ENCODE measurements around the gene POC1B.
"Not testable (repeated sequence)": the region's sequence is repeated elsewhere in the genome, so short reads cannot be mapped to it uniquely, and the experiment has no call there.

The POC1B gene

GRCh38 chr12:89461649-89462612 lies 63.9 kb downstream of the POC1B start:
- DNase-seq (ENCODE audit: low read depth): peak; percentile 56

GRCh38 chr12:89461190-89461589 lies 64.7 kb downstream of the POC1B start:
- no peak for DNase-seq (ENCODE audit: low read depth)

DNA sequence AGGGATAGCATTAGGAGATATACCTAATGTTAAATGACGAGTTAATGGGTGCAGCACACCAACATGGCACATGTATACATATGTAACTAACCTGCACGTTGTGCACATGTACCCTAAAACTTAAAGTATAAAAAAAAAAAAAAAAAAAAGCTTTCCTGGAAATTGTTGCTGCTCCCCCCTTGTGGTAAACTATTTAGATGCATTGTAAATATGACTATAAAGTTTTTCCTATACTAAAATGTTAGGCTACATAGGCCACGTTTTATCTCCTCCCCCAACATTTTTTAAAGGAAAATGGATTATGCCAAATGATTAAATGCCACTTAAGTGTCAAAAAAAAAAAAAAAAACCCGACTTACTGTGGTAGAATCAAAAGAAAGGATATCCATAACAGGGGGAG lies 66.6 kb downstream of the POC1B start:
- not testable (repeated sequence) for DNase-seq (ENCODE audit: low read depth)

GRCh38 chr12:89456565-89456964 lies 69.3 kb downstream of the POC1B start:
- DNase-seq (ENCODE audit: low read depth): no peak

- DNase-seq (ENCODE audit: low read depth): no peak
These were observed 71.6 kb downstream of the POC1B start for GRCh38 chr12:89454080-89454848.

- DNase-seq (ENCODE audit: low read depth): no peak
These were observed 72.5 kb downstream of the POC1B start for GRCh38 chr12:89453121-89453978.

DNA sequence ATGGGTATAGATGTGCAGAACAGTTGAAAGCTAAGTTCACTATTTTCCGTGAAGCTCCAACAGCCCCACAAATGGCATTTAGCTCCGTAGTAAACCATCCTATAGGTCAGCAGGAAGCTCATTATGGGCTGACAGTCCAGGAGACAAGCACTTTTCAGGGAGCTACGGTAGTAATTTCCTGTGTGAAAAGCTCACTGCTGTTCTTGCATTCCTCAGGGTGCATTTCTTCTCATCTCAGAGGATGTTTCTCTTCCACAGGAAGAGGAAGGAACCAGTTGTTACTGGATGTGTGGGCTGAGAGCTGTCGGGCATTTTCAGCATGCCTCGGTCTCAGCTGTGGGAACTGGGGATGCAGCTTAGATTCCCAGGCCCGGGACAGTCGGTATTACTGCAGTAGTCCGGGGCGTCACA lies 74.0 kb downstream of the POC1B start:
- no peak for DNase-seq (ENCODE audit: low read depth)

GRCh38 chr12:89450907-89451306 lies 74.9 kb downstream of the POC1B start:
- DNase-seq (ENCODE audit: low read depth): no peak

GRCh38 chr12:89448951-89449371 lies 76.9 kb downstream of the POC1B start:
- DNase-seq (ENCODE audit: low read depth): no peak

DNA sequence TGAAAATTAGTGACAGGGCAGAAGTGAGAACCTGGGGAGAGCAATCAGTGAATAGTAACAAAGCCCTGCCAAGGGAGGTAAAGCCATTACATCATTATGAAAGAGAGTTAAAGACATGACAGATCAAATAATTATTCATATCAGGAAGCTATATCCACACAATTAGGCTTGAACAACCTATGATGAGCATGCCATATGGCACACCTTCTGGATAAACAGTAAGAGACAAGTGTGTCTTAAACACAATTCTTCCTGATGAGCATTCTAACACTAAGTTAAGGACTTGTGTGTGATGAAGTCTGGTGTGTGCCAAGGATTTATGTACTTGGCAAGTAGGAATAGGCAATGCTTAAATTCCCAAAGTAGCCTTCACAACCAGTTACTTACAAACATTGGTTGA lies 77.3 kb downstream of the POC1B start:
- no peak for DNase-seq (ENCODE audit: low read depth)

DNA sequence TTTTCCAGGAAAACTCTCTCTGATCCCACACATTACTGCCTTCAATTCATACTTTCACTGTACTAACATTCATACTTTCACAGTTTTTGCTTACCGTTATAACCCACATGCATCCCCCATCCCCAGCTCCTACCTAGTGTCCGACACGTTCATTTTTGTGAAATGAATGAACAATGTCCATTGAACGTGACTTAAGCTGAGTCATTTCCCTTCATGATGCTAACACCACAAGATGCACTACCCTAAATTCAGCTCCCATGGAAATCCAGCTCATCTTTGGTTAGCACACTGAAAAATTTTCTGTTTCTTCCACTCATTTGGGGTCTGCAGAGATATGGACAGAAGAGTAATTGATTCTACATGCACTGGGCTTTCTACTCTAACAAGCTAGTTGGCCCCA lies 85.9 kb downstream of the POC1B start:
- peak; percentile 54 for DNase-seq (ENCODE audit: low read depth)

- DNase-seq (ENCODE audit: low read depth): no peak
These were observed 88.6 kb downstream of the POC1B start for GRCh38 chr12:89437231-89437630.

GRCh38 chr12:89436062-89436461 lies 89.8 kb downstream of the POC1B start:
- DNase-seq (ENCODE audit: low read depth): no peak

GRCh38 chr12:89433634-89434033 lies 92.2 kb downstream of the POC1B start:
- no peak for DNase-seq (ENCODE audit: low read depth)

GRCh38 chr12:89432396-89432795 lies 93.5 kb downstream of the POC1B start:
- DNase-seq (ENCODE audit: low read depth): no peak

- no peak for DNase-seq (ENCODE audit: low read depth)
These were observed 96.3 kb downstream of the POC1B start for GRCh38 chr12:89429528-89429927.

GRCh38 chr12:89427508-89428156 lies 98.2 kb downstream of the POC1B start:
- DNase-seq (ENCODE audit: low read depth): no peak

DNA sequence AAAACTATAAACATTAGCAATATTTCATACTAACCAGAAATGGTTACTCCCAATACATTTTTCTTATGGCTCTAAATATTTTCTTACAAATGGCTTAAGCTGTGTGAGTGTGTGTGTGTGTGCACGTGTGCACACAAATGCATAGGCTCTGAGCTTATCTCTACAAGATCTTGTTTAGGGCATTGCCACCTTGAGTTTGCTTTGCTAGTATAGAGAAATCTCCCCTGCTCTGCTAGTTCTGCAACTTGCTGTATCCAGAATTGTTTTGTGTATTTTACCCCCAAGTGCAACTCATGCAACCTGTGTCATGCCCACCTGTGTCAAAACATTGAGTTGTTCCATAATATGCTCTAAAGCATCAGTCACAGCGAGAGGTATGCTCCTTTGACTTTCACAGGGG lies 101.0 kb downstream of the POC1B start:
- no peak for DNase-seq (ENCODE audit: low read depth)

GRCh38 chr12:89424389-89424788 lies 101.5 kb downstream of the POC1B start:
- no peak for DNase-seq (ENCODE audit: low read depth)

GRCh38 chr12:89421092-89421835 lies 104.6 kb downstream of the POC1B start:
- no peak for DNase-seq (ENCODE audit: low read depth)
